ENCODE measurements around the gene SON.
A peak's percentile ranks its signal among the peaks of the same experiment; 100 is the strongest.
"Not testable (repeated sequence)": the region's sequence is repeated elsewhere in the genome, so short reads cannot be mapped to it uniquely, and the experiment has no call there.

The SON gene

GRCh38 chr21:33542640-33543504, at the start of gene SON:
TSS of gene SON (plus strand) at chr21:33543038. CDS start at chr21:33543093, 55 bp downstream.
- peak; percentile 92 for DNase-seq (ENCODE audit: low read depth)

- no peak for DNase-seq (ENCODE audit: low read depth)
Observed at GRCh38 chr21:33493756-33494155, 49.1 kb upstream of the SON start.

GRCh38 chr21:33495743-33496142, 47.1 kb upstream of the SON start:
- no peak for DNase-seq (ENCODE audit: low read depth)

GRCh38 chr21:33496345-33496744, 46.5 kb upstream of the SON start:
- no peak for DNase-seq (ENCODE audit: low read depth)

GRCh38 chr21:33505833-33506232, 37.0 kb upstream of the SON start:
- no peak for DNase-seq (ENCODE audit: low read depth)

- not testable (repeated sequence) for DNase-seq (ENCODE audit: low read depth)
Observed at GRCh38 chr21:33507003-33507402, 35.8 kb upstream of the SON start.

- no peak for DNase-seq (ENCODE audit: low read depth)
Observed at GRCh38 chr21:33510826-33511225, 32.0 kb upstream of the SON start.

- DNase-seq (ENCODE audit: low read depth), result no peak
Observed at GRCh38 chr21:33511639-33512038, 31.2 kb upstream of the SON start.

- DNase-seq (ENCODE audit: low read depth), result no peak
Observed at GRCh38 chr21:33512481-33512880, 30.4 kb upstream of the SON start.

- DNase-seq (ENCODE audit: low read depth), result no peak
Observed at GRCh38 chr21:33514229-33514628, 28.6 kb upstream of the SON start.

GRCh38 chr21:33518899-33519298, 23.9 kb upstream of the SON start:
- DNase-seq (ENCODE audit: low read depth), result no peak

- DNase-seq (ENCODE audit: low read depth), result no peak
Observed at GRCh38 chr21:33522297-33522952, 20.4 kb upstream of the SON start.

GRCh38 chr21:33522953-33523349, 19.9 kb upstream of the SON start:
- no peak for DNase-seq (ENCODE audit: low read depth)

- DNase-seq (ENCODE audit: low read depth), result no peak
Observed at GRCh38 chr21:33531007-33531406, 11.8 kb upstream of the SON start.

- DNase-seq (ENCODE audit: low read depth), result no peak
Observed at GRCh38 chr21:33537212-33537611, 5.6 kb upstream of the SON start.

- no peak for DNase-seq (ENCODE audit: low read depth)
Observed at GRCh38 chr21:33539616-33540015, 3.2 kb upstream of the SON start.

GRCh38 chr21:33540711-33541104, 2.1 kb upstream of the SON start:
- no peak for DNase-seq (ENCODE audit: low read depth)

- no peak for DNase-seq (ENCODE audit: low read depth)
Observed at GRCh38 chr21:33541105-33541711, 1.6 kb upstream of the SON start.

GRCh38 chr21:33541756-33542639, 840 bp upstream of the SON start, which contains the start of gene GART:
TSS of gene GART (minus strand) at chr21:33542117. CDS start at chr21:33539315, 2,802 bp downstream.
- DNase-seq (ENCODE audit: low read depth), result peak; percentile 71

- no peak for DNase-seq (ENCODE audit: low read depth)
Observed at GRCh38 chr21:33543505-33544129, 779 bp downstream of the SON start.

- DNase-seq (ENCODE audit: low read depth), result no peak
Observed at GRCh38 chr21:33544451-33545195, 1.8 kb downstream of the SON start.

All from activated T-cell treated with anti-CD3 and anti-CD28 coated beads for 1 hour (primary cell).